Measurements from ENCODE around the gene KRTCAP2.
"Not testable (repeated sequence)": the region's sequence is repeated elsewhere in the genome, so short reads cannot be mapped to it uniquely, and the experiment has no call there.

Gene KRTCAP2

DNA sequence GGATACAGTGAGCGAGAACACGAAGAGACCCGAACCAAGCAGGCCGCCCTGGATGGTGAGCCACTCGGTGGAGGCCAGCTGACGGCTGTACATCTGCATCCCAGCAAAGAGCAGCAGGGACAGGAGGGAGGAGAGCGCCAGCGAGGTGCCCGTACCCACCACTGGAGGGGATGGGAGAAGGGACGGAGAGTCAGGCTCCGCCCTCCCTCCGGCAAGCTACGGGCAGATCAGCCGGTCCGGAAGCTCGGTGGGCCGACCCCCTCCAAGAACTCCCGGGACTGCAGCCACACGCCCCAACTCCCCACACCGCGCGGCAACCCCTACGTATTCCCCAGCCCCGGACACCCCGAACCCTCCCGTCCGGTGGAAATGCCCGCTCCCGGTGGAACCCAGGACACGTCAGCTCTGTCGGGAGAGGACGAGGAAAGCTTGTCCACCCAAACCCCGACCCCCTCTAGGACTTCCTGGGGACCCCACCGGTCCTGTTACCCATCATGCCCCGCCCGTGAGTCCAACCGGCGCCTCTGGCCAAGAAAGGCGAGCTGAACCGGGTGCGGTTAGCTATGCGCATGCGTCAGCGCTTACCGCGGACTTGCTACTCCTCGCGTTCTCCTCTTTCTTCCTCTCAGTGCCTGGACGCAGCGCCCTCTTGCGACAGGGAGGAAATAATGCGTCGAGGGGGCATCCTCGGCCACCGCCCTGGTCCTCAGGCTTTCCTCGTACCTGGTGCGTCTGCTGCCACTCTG, at the start of gene KRTCAP2:
TSS of gene KRTCAP2 (minus strand) at position 573 of the 746 bp plus-strand sequence. CDS start at position 493, 80 bp downstream.
- peak; percentile 73 to 86 for DNase-seq

DNA sequence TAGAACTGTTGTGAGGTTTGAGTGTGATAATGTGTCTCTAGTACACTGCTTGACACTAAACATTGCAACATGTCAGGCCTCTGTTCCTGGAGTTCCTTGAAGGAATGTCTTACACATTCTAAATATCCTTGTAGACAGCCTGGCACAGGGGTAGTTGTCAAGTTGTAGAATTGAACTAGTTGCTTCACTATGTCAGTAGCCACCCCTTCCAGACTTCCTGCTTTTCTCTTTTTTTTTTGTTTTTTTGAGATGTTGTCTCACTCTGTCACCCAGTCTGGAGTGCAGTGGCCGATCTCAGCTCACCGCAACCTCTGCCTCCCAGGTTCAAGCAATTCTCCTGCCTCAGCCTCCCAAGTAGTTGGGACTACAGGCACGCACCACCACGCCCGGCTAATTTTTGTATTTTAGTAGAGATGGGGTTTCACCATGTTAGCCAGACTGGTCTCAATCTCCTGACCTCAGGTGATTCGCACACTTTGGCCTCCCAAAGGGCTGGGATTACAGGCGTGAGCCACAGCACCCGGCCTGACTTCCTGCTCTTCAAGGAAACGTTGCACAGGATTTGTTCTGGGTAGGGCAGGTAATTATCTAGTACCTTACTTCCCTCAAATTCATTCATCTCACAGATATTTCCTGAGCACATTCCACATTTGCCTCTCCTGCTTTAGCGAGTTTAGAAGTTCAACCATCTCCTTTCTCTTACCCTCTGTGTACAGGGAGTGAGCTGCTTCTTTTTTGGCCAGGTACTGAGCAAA, 47.3 kb upstream of the KRTCAP2 start:
- DNase-seq: not testable (repeated sequence)

DNA sequence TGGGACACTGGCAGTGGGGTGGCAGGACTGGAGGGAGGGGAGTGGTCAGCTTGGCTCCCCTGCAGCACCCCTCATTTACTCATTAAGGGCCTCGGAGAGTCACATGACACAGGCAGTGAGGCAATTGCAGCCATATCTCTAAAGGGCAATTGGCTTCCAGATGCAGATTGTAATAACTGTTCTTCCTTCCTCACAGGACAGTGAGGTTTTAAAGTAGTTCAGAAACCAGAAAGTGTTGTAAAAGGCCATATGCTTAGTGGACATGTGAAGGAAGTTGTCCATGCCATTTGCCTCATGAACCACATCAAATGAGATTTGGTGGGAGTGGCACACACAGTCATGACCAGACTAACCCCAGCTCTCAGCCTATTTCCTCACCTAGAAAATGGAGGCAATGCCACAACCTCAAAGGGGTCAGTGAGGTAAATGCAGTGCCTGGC, 46.5 kb upstream of the KRTCAP2 start:
- DNase-seq: peak in 1 of 2 donors; percentile 19

DNA sequence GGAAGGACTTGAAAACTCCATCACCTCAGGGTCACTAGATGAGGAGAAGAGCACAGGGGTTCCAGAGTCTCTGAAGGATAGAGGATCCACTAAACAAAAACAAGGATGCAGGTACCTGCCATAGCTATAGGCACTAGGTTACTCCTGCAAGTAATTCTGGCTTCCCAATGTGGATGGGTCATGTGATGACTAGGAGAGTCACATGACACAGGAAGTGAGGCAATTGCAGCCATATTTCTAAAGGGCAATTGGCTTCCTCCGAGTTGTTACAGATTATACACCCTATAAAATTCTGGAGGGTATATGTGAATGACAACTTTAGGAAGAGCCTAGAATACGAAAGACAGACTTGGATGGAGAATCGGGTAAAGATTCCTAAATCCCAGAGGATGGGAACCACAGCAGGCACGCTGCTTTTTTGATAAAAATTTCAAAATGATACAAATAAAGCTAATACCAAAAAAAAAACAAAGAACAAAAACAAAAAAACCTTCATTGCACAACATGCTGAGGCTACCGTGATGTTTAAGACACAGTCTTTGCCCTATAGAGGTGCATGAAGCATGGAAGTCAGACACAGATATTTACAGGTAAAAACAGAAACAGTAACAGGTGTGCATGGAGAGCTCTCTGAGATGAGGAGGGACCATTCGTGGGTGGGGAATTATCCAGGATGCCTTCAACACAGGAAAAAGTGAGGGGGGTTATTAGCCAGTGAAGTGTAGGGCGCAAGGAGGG, 45.9 kb upstream of the KRTCAP2 start:
- DNase-seq: no peak

DNA sequence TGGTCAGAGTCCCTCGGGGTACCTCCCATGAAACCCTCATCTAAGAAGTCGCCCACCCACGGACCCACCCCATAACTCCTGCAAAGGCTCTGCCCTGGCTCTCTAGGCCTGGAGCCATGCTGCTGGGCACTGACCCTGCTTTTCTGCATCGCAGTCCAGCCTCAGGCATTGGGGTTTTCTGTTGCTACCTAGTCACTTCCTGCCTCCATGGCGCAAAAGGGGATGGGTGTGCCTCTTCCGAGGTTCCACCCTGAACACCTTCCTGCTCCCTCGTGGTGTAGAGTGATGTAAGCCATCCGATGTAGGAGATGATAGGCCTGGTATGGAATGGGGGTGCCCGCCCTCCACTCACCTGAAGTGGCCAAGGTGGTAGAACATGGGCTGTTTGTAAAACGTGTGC, 41.6 kb upstream of the KRTCAP2 start:
- DNase-seq: not testable (repeated sequence)

DNA sequence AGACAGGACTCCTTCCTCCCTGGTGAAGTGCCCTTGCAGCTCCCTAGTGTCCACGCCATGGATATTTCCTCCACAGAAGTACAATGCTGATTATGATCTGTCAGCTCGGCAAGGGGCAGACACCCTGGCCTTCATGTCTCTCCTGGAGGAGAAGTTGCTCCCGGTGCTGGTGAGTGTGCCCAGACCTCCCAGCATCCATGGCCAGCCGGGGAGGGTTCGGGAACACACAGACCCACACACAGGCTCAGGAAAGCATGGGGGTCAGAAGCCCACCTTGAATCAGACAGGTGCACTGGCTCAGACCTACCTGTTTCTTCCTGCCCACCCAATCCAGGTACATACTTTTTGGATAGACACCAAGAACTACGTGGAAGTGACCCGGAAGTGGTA, 38.9 kb upstream of the KRTCAP2 start:
- not testable (repeated sequence) for DNase-seq

DNA sequence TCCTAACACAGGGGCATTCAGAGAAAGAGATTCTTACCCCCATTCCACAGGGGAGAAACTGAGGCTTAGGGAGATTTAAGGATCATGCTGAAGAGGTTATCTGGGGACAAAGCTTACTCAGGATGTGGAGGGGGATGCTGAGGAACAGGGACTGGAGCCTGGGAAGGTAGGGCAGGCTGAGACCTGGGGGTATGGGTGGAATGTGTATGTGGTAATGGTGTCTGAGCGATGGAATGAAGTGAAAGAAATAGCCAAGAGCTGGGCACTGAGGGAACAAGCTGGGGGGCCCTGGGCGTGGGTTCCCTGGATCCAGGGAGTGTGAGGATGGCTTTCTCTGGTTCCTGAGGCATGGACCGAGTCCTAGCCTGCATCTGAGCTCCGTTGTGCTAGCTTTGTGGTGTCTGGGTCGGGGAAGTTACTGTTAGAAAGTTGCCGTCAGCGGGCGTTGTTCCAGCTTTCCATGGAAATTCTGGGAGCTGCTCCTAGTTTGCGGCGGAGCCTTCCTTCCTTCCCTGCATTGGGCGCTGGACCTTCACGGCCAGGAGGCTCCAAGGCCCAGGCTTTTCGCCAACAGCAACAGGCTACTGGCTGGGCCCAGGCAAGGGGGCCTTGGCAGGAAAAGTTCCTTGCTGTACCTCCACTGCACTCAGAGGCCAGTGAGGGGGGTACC, 38.4 kb upstream of the KRTCAP2 start:
- not testable (repeated sequence) for DNase-seq

DNA sequence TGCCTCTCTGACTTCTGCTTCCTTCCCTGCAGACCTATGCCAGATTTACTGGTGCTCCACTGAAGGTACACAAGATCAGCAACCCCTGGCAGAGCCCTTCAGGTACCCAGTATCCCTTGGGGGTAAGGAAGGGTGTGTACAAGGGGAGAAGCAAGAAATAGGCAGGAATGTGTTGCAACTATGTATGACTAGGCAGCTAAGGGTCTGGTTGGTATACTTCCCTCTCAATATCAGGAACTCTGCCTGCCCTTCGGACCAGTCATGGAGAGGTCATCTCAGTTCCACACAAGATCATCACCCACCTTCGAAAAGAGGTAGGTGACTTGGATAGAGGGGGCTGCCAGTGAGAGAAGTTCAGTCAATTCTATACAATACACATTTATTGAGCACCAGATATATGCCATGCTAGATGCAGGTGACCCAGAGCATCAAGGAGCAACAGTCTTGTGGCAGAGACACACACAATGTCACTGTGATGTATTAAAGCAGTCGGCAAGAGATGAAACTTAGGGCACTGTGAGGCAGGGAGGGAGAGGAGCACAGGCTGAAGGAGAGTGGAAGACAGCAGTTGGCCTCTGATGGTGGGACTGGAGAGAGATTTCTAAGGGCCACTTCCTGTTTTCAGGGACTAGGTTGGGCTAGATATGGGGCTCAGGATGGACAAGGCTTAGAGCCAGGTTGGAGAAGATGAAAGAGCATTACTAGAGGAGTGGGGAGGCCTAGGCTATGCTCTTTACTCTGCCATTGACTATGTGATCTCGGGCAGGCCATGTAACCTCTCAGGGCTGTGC, 37.4 kb upstream of the KRTCAP2 start:
- DNase-seq: no peak

DNA sequence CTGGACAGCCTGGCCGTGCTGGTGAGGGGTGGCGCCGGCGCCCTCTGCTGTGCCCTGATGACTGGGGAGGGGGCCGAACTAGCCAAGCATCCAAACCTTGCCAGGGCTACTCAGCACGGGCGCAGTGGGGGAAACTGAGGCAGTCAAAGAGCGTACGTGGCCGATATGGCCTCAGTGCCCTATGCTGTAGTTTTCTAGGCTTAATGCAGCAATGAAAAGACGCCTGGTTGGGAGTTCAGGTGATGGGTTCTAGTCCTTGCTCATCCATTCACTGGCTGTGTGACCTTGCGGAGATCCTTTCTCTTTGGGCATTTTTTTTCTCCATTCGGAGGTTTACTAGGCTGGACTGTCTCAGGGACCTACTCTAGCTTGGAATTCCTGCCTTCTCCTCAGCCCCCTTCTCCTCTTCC, 36.2 kb upstream of the KRTCAP2 start:
- DNase-seq: no peak

DNA sequence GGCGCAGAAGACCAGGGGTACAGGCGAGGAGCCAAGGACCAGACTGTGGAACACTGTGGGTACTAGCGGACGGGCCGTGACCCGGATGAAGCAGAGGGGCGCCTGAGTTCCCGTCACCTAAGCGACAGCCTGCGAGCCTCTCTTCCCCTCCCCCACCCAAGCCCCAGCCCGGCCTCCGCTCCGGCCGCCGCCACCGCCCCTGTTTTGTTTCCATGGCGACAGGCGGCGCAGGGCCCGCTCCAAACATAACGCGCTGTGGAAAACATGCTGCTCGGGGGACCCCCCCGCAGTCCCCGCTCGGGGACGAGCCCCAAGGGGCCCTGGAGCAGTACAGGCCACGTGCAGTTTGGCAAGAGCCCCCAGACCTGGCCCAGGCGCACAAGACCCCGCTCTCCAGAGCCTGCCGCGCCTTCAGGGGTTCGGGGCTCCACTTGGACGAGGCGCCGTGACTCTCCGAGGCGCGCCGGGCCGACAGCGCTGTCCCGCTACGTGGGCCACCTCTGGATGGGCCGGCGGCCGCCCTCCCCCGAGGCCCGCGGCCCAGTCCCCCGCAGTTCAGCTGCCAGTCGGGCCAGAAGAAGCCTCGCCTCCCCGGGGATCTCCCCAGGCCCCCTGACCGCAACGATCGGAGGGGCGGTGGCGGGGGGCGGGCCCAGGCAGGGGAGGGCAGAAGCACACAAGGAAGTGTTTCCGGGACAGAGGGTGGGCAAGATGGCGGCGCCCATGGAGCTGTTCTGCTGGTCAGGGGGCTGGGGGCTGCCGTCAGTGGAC, 35.6 kb upstream of the KRTCAP2 start, which contains the start of gene MTX1:
TSS of gene MTX1 (plus strand) at position 155 of the 771 bp plus-strand sequence. CDS start at position 265, 110 bp downstream.
- peak; percentile 61 to 91 for DNase-seq

DNA sequence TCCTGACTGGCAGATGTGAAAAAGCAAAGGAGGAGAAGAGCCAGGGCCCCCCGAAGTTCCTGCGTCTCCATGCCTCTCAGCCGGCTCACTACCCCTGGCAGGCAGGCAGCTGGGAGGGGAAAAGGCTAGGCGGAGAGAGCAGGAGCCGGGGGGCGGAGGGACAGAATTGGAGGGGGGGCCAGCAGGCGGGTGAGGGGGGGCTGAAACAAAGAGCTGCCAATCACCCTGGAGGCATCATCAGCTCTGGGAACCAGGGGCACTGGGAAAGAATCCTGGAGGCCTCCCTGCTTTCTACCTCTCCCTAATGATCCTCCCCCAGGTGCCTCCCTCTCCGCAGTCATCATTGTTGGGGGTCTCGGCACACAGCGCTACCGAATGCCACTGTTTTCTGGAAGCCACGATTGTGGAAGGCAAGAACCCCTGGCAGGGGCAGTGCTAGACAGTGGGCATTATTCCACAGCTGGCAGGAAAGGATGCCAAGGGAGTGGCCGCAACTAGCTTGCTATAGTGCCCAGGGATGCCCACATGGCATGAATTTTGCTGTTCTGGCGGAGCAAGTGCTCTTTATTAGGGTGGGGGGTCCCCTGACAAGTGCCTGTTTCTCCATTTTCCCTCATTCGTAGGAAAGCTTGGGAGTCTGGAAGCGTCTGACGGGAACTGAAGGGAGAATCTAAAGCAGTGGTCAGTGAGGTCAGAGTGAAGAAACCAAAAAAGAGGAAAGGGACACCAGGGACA, 34.9 kb upstream of the KRTCAP2 start, which contains the start of gene THBS3:
TSS of gene THBS3 (minus strand) at position 92 of the 735 bp plus-strand sequence. CDS start at position 71, 21 bp downstream.
- DNase-seq: no peak

DNA sequence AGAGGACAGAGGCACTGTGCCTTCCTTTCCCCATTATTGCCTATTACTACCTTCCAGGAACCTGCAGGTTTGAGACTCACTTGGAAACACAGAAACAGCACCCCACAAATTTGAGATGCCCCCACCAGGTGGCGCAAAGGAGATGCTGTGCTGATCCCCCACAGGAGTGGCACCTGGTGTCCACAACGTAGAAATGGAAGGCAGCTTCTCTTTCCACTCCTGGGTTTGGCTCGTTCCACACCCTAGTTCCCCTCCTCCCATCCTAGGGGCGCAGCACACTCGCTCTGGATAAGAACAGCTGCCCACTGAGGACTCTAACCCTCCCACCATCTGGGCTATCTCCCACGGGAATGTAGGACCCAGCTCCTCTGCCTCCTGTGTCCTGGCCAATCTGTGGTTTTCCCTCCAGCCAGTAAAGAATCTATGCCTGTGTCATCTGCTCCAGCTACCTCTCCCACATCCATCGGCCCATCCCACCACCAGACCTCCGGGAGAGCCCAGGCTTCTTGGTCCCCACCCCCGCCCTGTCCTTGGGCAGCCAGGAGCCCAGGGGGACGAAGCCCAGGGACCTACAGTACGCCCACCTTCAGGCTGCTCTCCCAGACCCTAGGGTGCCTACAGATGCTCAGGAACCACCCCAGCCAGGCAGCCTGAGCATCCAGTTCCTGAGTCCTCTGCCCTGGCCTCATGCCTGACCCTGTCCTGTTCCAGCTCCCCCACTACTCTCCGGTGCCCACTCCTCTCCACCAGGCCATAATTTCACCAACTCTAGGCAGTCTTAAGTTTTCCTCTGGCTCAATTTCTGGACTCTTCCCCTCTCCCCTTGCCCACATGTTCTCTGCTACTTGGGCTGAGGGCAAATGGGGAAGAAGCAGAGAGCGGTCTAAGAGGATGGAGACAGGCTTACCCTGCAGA, 34.0 kb upstream of the KRTCAP2 start:
- peak; percentile 57 to 58 for DNase-seq

DNA sequence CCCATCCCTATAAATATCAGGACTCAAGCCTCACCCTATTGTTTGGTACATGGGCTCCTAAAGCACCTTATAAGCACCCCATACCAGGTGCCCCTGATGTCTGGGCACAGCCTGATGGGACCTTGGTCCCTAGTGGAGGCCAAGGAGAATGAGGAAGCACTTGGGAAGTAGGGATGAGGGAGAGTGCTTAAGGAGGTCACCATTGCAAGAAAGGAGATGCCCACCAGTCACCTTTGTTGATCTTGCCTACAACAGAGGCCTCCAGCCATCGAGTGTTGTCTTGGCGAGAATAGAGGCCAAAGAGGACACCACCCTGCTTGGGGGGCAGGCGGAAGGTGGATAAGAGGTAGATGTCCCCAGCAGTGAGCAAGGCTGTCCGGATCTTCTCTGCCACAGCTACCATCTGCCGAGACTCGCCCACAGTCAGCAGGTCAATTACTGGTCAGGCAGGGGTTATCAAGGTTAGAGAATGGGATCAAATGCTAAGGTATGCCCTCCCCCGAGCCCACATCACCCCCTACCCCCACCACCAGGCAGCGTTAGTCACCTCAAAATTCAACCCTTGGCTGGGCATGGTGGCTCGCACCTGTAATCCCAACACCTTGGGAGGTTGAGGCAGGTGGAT, 33.0 kb upstream of the KRTCAP2 start:
- DNase-seq: no peak

DNA sequence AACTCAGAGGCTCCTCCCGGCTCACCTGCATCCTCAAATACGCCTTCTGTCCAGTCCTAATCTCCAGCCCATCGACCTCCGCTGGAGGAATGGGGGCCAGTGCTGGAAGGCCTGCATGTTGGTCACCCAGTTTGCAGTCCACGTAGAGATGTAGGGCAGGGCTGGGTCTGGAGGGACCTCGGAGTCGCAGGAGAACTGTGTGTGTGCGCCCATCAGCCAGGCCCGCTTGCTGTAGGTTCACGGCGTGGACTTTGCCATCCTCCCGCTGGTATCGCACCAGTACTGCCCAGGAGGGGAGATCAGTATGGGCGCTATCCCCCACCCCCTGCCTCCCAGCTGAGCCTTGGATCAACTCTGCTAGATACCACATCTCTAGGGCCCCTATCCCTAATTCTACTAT, 31.9 kb upstream of the KRTCAP2 start:
- DNase-seq: no peak

DNA sequence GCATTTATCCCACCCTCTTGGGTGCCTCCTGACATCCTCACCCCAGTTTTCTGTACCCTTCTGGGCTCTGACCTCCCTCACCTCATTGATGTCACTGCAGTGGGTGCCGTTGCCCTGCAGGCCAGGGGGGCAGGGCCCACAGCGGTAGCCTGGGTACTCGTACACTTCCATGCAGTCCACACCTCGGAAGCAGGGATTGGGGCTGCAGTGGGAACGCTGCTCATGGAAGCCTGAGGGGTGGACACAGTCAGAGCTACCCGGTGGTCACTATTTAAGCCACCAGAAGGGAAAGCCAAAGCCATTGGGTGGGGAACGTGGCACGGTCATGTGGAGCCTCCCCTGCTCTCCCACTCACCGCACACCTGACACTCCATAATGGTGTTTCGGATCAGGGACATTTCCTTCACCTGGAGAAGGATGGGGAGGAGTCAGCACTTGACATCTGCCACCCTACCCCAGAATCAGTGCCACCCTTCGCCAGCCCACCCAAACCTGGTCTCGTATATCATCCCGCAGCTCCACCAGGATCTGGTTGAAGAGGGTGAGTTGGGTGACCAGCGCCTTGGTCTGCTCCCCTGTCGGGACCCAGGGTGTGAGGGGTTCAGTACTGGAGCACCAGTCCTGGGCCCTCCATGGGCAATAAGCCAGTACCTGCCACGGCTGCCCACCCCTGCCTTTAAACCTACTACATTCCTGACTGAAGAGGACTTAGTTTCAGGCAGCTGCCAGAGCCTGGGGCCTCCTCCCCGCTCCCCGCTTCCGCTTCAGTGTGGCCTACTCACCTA, 29.8 kb upstream of the KRTCAP2 start:
- DNase-seq: no peak

DNA sequence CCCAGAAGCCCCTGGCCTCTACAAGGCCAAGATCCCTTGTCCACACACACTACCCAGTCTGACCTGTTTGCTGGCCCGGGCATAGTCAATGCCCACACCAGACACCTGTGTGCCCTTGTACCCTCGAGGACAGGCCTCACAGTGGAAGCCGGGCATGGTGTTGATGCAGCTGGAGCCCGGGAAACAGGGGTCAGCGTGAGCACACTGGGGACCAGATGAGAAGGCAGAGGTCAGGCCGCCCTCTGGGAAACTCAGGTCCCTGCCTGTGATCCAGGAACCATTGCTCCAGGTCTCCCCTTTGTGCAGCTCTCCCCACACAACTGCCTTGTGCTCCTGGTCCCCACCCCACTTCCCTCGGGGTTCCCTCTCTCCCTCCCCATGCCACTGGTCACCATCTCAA, 29.1 kb upstream of the KRTCAP2 start:
- DNase-seq: no peak

DNA sequence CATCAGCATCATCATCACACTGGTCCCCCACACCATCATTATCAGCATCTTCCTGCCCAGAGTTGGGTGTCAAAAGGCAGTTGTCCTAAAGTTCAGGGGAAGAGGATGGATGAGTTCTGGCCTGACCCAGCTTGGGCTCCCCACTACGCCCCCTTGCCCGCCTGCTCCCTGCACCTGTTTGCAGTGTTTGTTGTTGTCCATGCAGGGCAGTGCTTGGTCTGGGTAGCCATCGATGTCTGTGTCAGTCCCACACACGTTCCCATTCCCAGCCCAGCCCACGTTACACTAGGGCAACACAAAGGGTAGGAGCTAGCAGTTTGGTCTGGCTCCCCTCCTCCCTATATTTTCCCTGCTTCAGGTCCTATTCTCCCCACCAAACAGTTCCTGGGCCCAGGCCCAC, 27.8 kb upstream of the KRTCAP2 start:
- DNase-seq: no peak

DNA sequence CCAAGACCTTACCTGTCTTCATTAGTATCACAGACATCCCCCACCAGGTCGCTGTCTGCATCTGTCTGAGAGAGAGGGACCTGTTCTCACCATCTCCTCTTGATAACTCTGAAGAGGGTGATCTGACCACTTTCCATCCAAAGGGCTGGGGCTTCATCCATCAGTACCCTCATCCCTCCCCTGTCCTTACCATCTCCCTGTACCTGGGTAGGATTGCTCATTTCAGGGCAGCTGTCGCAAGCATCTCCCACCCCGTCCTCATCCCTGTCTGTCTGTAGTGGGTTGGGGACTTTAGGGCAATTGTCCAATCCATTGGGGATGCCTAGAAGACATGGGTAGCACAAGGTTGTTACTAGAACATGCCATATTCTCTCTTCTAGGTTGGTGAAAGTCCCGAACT, 26.7 kb upstream of the KRTCAP2 start:
- DNase-seq: no peak
